K562 (cell line): ENCODE results near the gene OSM. TPM values are rescaled to one million over a fixed set of nuclear protein-coding genes. Genes with fewer than 3 reads are reported as not detected.

ENCODE experiments used
- CHD7 ChIP-seq: fragments of 200-600 bp; sonication (generic); IDR thresholded peaks from one replicate; pipeline ENCODE4 v1.6.1; 2012; ENCODE audit warnings: mild to moderate bottlenecking, low read depth, low read length, inconsistent platforms
- MED1 ChIP-seq: sonication (generic); formaldehyde crosslinking; IDR thresholded peaks from 2 replicates; pipeline ENCODE4 v1.8.1; 2023; ENCODE audit warnings: missing genetic modification reagents, borderline replicate concordance
- ZNF316 ChIP-seq: fragments of 450-650 bp; IDR thresholded peaks from 2 replicates; pipeline ENCODE4 v1.6.1; 2016
- polyA plus RNA-seq, 8 experiments: library from polyadenylated mRNA; depleted of rRNA in 4 of 8; stranded (reverse) in 5 of 8; unstranded in 3 of 8; fragments of >200 nt; fragmentation: Nextera tagmentation in 2 of 8; fragmentation: Illumina TruSeq in 1 of 8; extraction: Ambion mirVana in 2 of 8; extraction: Trizol in 1 of 8; gene quantifications; 2 replicates each; pipeline versions ENCODE4 v1.2.1 to v1.2.3, GENCODE V29; 2011 to 2014; ENCODE audit warnings: inconsistent platforms in 1 of 8, missing spikeins in 1 of 8
- total RNA-seq, 7 experiments: library from RNA; depleted of rRNA in 6 of 7; stranded (reverse); fragments of >200 nt in 6 of 7; fragmentation: Illumina TruSeq in 2 of 7; extraction: Trizol in 2 of 7; gene quantifications; 2 replicates each; pipeline versions ENCODE4 v1.2.1 to v1.2.3, GENCODE V29; 2011 to 2021; ENCODE audit warnings: low replicate concordance in 1 of 7

Gene OSM
- total and polyA plus RNA-seq, 9 of the 15 experiments (the other 6 are each of a cell fraction or from before 2014, with no cell fraction given), result 0.22 TPM; not detected in 8

- no peak for TF ChIP-seq CHD7
- TF ChIP-seq MED1, result no peak
- TF ChIP-seq ZNF316, result no peak
These were observed 51.8 kb downstream of the OSM start (continued) for GRCh38 chr22:30214703-30215407.
